SU-DHL-6 (cell line): Measurements from ENCODE around the gene ADGRD2.

Source experiments
- H2AFZ ChIP-seq: fragments of 200-600 bp; sonication (generic); 2 replicates; pipeline ENCODE4 v1.6.1; 2014; ENCODE audit warnings: low read depth, mild to moderate bottlenecking, moderate library complexity, mixed read lengths, antibody characterized with exemption, low read length; ENCODE audit not compliant: severe bottlenecking
- H3F3A ChIP-seq: fragments of 200-600 bp; shearing (Covaris generic); 2 replicates; pipeline ENCODE4 v1.6.0; 2016; ENCODE audit warnings: antibody characterized with exemption, mild to moderate bottlenecking; ENCODE audit not compliant: insufficient read depth
- H3K27ac ChIP-seq: fragments of 200-600 bp; sonication (generic); 2 replicates; pipeline ENCODE4 v1.5.1; 2016; ENCODE audit warnings: low read depth, mild to moderate bottlenecking, low read length, moderate library complexity, mixed read lengths
- H3K27me3 ChIP-seq: fragments of 200-600 bp; sonication (generic), shearing (Covaris generic); 2 replicates; pipeline ENCODE4 v1.6.0; 2014; ENCODE audit warnings: mild to moderate bottlenecking, low read length
- H3K36me3 ChIP-seq: fragments of 200-600 bp; sonication (generic); 2 replicates; pipeline ENCODE4 v1.6.1; 2014; ENCODE audit warnings: mild to moderate bottlenecking, low read length, mixed read lengths
- H3K4me2 ChIP-seq: fragments of 300-600, 200-600 bp; shearing (Covaris generic), sonication (generic); 2 replicates; pipeline ENCODE4 v1.6.0; 2014; ENCODE audit warnings: low read length, low read depth, mild to moderate bottlenecking; ENCODE audit not compliant: poor library complexity, severe bottlenecking
- H3K4me3 ChIP-seq: fragments of 200-600 bp; sonication (generic); 2 replicates; pipeline ENCODE4 v1.5.1; 2014; ENCODE audit warnings: antibody characterized with exemption, low read length, mild to moderate bottlenecking, mixed read lengths; ENCODE audit not compliant: insufficient read depth, poor library complexity, severe bottlenecking
- H3K79me2 ChIP-seq: fragments of 200-600 bp; sonication (generic); 2 replicates; pipeline ENCODE4 v1.6.1; 2014; ENCODE audit warnings: mild to moderate bottlenecking, low read length, moderate library complexity; ENCODE audit not compliant: insufficient read depth
- H3K9ac ChIP-seq: fragments of 200-600 bp; sonication (generic); 2 replicates; pipeline ENCODE4 v1.7.0; 2014; ENCODE audit warnings: mild to moderate bottlenecking, low read length
- H3K9me2 ChIP-seq: fragments of 200-600 bp; sonication (generic); replicated peaks from 2 replicates; pipeline ENCODE4 v1.6.1; 2014; ENCODE audit warnings: low read length; ENCODE audit not compliant: insufficient read depth
- H3K9me3 ChIP-seq: fragments of 200-600 bp; sonication (generic); 2 replicates; pipeline ENCODE4 v1.6.1; 2014; ENCODE audit warnings: low read length, mixed read lengths; ENCODE audit not compliant: insufficient read depth
- H4K20me1 ChIP-seq: fragments of 200-600 bp; sonication (generic); 2 replicates; pipeline ENCODE4 v1.6.1; 2014; ENCODE audit warnings: low read depth, mild to moderate bottlenecking, antibody characterized with exemption, low read length, moderate library complexity, mixed read lengths
- CTCF ChIP-seq: fragments of 200-600 bp; sonication (generic); IDR thresholded peaks from one replicate; pipeline ENCODE4 v1.5.1; 2017; ENCODE audit warnings: antibody characterized with exemption, mild to moderate bottlenecking, low read length, moderate library complexity; ENCODE audit not compliant: insufficient read depth, poor library complexity, severe bottlenecking
- EZH2phosphoT487 ChIP-seq: fragments of 200-600 bp; sonication (generic), shearing (Covaris generic); conservative IDR thresholded peaks from 2 replicates; pipeline ENCODE4 v1.6.1; 2018; ENCODE audit warnings: mild to moderate bottlenecking, antibody characterized with exemption, low read length, moderate library complexity, mixed read lengths

ADGRD2 gene

GRCh38 chr9:124454791-124455443 is 4.7 kb downstream of the ADGRD2 start:
- no peaks in the 10 kb centered on the region for H3F3A ChIP-seq
- no peaks in the 10 kb centered on the region for H3K9me2 ChIP-seq
- H3K9ac ChIP-seq, result no peak overlapping the region
- H2AFZ ChIP-seq, result no peak overlapping the region
- H3K79me2 ChIP-seq, result no peaks in the 10 kb centered on the region
- H3K36me3 ChIP-seq, result no peaks in the 10 kb centered on the region
- TF ChIP-seq EZH2phosphoT487, result no peak
- TF ChIP-seq CTCF, result no peak
- no peaks in the 10 kb centered on the region for H3K9me3 ChIP-seq
- no peak overlapping the region for H3K4me2 ChIP-seq
- H3K27ac ChIP-seq, result no peak overlapping the region
- no peaks in the 10 kb centered on the region for H4K20me1 ChIP-seq
- no peak overlapping the region for H3K4me3 ChIP-seq
- no peaks in the 10 kb centered on the region for H3K27me3 ChIP-seq

DNA sequence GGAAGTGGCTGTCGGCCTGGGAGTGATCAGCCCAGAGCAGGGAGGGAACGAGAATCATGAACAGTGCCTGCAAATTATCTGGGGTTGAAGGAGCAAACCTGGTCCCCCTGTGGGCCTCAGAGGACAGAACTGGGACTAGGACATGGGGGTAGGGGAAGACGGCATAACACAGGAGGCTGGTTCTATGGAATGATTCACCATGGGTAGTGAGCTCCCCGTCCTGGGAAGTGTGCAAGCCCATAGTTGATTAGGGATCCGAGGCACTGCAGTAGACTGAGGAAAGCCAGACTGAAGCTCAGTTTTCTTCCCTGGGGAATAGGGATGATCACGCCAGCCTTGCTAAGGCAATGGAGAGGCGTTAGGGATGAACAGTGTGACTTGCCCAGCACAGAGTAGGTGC is 5.6 kb downstream of the ADGRD2 start:
- H4K20me1 ChIP-seq, result no peaks in the 10 kb centered on the region
- H3K27me3 ChIP-seq, result no peaks in the 10 kb centered on the region
- TF ChIP-seq EZH2phosphoT487, result no peak
- no peak for TF ChIP-seq CTCF

GRCh38 chr9:124456341-124457078 is 6.3 kb downstream of the ADGRD2 start:
- Histone ChIP-seq H3K9me2 (no peaks in the 10 kb centered on the region), H3K36me3 (no peaks in the 10 kb centered on the region), H3K27me3 (no peaks in the 10 kb centered on the region), H3K9ac (no peak overlapping the region), H3K27ac (no peak overlapping the region), H3K79me2 (no peaks in the 10 kb centered on the region), H3K4me3 (no peak overlapping the region), H2AFZ (no peak overlapping the region), H3F3A (no peaks in the 10 kb centered on the region), H4K20me1 (no peaks in the 10 kb centered on the region), H3K4me2 (no peak overlapping the region), H3K9me3 (no peaks in the 10 kb centered on the region)
- TF ChIP-seq CTCF (no peak), EZH2phosphoT487 (no peak)

More for the DNA sequence above, 5.6 kb downstream of the ADGRD2 start:
- Histone ChIP-seq H3K27ac (no peak overlapping the region), H3K9ac (no peak overlapping the region), H3K36me3 (no peaks in the 10 kb centered on the region), H3K9me2 (no peaks in the 10 kb centered on the region), H3K4me2 (no peak overlapping the region), H3K9me3 (no peaks in the 10 kb centered on the region), H3K4me3 (no peak overlapping the region), H3K79me2 (no peaks in the 10 kb centered on the region), H2AFZ (no peak overlapping the region), H3F3A (no peaks in the 10 kb centered on the region)
